HG03039 (cell line): ENCODE results near the gene TF.
"Not testable (repeated sequence)": the region's sequence is repeated elsewhere in the genome, so short reads cannot be mapped to it uniquely, and the experiment has no call there.

Experiments used
- ATAC-seq: cut with Tn5 transposase; IDR thresholded peaks from one replicate; pipeline ENCODE4 v1.9.1; 2021; ENCODE audit warnings: mild to moderate bottlenecking, moderate library complexity; ENCODE audit not compliant: unreplicated experiment

The TF gene

DNA sequence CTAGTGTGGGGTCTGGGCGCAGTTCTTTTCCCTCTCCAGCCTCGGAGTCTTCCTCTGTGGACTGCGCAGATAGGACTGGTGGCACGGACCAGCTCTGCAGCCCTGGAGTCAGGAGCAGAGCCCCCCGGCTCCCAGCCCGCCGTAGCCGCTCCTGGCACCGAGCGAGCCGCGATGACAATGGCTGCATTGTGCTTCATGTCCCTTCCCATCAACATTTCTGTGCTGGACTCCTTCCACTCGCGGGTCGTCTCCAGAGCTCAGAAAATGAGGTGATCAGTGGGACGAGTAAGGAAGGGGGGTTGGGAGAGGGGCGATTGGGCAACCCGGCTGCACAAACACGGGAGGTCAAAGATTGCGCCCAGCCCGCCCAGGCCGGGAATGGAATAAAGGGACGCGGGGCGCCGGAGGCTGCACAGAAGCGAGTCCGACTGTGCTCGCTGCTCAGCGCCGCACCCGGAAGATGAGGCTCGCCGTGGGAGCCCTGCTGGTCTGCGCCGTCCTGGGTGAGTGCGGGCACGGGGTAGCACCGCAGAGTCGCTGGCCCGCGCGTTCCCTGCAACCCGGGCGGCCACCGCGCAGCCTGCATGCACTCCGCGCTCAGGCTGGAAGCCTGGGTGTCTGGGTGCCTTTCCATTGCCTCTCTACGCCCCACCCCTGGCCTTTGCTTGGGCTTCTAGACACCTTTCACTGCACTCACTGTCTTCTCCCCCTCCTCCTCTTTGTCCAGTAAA lies at the start of gene TF:
Gene TF (plus strand): TSS at position 413 of the 731 bp plus-strand sequence. CDS start 48 bp downstream, at position 461.
- no peak for ATAC-seq

GRCh38 chr3:133697960-133698359 lies 48.2 kb upstream of the TF start:
- no peak for ATAC-seq

GRCh38 chr3:133699467-133699866 lies 46.7 kb upstream of the TF start:
- no peak for ATAC-seq

GRCh38 chr3:133699903-133700302 lies 46.3 kb upstream of the TF start:
- ATAC-seq: no peak

DNA sequence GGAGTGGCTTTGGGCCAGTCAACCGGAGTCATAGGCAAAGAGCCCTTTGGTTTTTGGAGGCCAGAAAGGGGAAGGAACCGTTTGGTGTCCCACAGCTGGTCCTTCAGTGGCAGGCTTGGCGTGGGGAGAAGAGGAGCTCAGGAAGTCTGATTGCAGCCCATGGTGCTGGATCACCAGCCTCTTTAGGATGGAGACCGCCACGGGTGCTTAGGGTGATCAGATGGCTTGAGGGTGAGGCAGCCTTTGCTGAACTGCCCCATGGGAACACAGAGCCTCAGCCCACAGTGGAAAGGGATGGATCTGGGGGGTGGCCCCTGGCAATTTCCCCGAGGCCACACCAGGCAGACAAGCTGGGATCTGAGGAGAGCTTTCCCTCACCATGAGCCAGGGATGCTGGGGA lies 45.8 kb upstream of the TF start:
- ATAC-seq: no peak

GRCh38 chr3:133701435-133702358 lies 44.5 kb upstream of the TF start:
- no peak for ATAC-seq

- no peak for ATAC-seq
Observed at GRCh38 chr3:133703915-133704314, 42.3 kb upstream of the TF start.

GRCh38 chr3:133706033-133706432 lies 40.2 kb upstream of the TF start:
- ATAC-seq: no peak

DNA sequence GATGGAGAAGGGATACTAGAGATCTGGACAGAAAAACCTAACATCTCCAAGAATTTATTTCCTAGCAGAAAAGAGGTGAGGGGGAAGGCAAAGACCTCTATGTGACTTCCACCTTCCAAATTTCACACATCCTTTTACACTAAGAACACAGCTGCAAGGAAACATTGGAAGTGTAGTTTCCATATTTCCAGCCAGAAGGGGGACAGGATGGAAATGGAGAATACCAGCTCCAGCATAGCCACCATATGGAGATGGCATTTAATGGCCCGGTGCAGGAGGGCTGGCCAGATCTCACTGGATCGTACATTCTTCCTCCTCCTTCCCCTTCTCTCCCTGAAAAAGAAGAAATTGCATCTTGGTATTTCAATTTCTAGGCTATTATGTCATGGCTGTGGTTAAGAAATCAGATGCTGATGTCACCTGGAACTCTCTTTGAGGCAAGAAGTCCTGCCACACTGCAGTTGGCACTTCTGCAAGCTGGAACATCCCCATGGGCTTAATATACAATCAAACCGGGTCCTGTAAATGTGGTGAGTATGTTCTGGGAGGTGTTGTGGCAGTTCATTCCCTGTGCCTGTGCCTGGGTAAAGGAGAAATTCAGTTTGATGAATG lies 36.9 kb upstream of the TF start:
- no peak for ATAC-seq

GRCh38 chr3:133711013-133711412 lies 35.2 kb upstream of the TF start:
- no peak for ATAC-seq

GRCh38 chr3:133712017-133712416 lies 34.2 kb upstream of the TF start:
- ATAC-seq: no peak

DNA sequence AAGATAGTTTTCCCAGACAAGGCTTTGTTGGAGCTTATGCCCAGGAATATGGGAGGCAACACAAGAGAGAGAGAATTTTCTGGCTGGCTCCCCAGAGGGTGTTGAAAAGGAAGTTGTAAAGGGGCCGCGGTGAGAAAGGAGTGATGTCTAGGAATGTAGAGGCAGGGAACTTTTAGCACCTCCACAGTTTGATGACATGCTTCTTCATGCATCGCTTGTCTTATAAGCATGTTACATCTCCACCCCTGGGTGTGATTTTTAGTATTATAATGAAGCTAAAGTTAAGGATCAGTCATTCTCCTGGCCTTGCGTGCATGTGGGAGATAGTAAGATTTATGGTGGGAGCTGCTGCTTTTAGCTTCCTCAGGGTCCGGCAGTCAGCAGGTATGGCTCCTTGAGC lies 32.8 kb upstream of the TF start:
- ATAC-seq: no peak

- no peak for ATAC-seq
Observed at GRCh38 chr3:133717424-133717823, 28.8 kb upstream of the TF start.

GRCh38 chr3:133722935-133723334 lies 23.3 kb upstream of the TF start:
- no peak for ATAC-seq

- no peak for ATAC-seq
Observed at GRCh38 chr3:133730993-133731392, 15.2 kb upstream of the TF start.

DNA sequence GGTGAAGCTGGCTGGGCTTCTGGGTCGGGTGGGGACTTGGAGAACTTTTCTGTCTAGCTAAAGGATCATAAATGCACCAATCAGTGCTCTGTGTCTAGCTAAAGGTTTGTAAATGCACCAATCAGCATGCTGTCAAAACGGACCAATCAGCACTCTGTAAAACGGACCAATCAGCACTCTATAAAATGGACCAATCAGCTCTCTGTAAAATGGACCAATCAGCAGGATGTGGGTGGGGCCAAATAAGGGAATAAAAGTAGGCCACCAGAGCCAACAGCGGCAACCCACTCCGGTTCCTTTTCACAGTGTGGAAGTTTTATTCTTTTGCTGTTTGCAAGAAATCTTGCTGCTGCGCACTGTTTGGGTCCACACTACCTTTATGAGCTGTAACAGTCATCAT lies 14.0 kb upstream of the TF start:
- ATAC-seq: not testable (repeated sequence)

GRCh38 chr3:133733226-133733625 lies 13.0 kb upstream of the TF start:
- ATAC-seq: no peak

DNA sequence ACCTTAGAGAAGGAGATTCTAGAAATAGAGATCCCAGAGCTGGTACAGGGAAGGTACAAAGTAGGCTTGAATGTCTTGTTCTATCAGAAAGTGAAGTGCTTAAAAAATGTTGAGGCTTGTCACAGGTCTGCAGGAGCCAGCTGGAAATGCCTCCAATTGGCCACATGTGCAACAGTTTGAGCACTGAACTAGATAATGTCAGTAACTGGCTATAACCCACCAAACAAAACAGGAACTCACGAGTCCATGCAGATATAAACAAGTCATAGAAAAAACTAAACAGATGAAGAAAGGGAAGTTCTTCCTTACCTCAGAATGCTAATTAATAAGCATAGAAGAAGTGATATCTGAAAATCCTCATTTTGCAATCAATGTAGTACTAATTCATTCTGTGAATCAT lies 11.9 kb upstream of the TF start:
- ATAC-seq: no peak

DNA sequence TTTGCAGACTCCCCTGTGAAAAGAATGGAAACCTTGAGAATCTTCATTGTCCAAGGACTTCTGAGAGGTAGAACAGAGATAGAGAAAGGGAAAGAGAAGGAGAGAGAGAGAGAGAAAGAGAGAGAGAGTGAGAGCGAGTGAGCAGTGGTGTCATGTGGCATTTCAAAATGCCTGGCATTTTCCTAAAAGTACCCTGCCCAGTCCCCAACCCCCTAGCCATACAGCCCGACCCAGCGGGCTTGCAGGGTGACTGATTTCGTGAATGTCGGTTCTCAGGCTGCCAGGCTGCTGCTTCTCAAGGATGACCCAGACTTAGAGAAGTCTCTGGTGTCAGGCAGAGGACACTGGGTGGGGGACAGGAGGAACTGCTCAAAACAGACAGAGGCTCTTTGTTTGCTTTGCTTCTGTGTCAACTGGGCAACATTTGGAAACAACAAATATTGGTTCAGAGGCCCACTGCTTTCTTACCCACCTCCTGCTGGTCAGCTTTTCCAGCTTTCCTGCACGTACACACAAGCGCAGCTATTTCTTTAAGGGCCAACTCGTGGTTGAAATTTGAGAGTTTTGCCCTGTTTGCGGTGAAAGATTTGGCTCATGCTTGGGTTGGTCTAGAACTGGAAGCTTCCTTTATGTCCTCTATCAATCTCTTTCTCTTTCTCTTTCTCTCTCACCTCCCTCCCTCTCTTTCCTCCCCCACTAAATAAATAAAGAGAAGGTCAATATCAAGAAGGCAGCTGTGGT lies 3.7 kb upstream of the TF start:
- ATAC-seq: no peak

- ATAC-seq: no peak
Observed at GRCh38 chr3:133744241-133744640, 2.0 kb upstream of the TF start.

- ATAC-seq: no peak
Observed at GRCh38 chr3:133745108-133745507, 1.1 kb upstream of the TF start.
